Calu3 (cell line): ENCODE measurements around the gene PTPRZ1. TPM values are rescaled to one million over a fixed set of nuclear protein-coding genes. Genes with fewer than 3 reads are reported as not detected.

ENCODE experiments used
- BruUV-seq: library from RNA; stranded (reverse); fragments of 400-500 nt; replicated peaks from 2 replicates; lab custom pipeline; 2021; lab: Mats Ljungman, UMichigan
- CTCF ChIA-PET: fragments of 300-600 bp; sonication (Branson Sonifier 250); formaldehyde crosslinking; loops from one replicate; lab custom pipeline; 2022; ENCODE audit warnings: antibody characterized with exemption; lab: Charles Lee
- DNase-seq: peaks from one replicate; pipeline ENCODE4 v3.0.0; 2022
- H3K27ac Mint-ChIP-seq: one replicate; pipeline ENCODE4 v1.8.0; 2022; ENCODE audit warnings: mixed read lengths; ENCODE audit not compliant: unreplicated experiment
- H3K27me3 Mint-ChIP-seq: one replicate; pipeline ENCODE4 v1.8.0; 2022; ENCODE audit warnings: mixed read lengths; ENCODE audit not compliant: unreplicated experiment
- H3K36me3 Mint-ChIP-seq: one replicate; pipeline ENCODE4 v1.8.0; 2022; ENCODE audit warnings: mild to moderate bottlenecking, moderate library complexity, mixed read lengths; ENCODE audit not compliant: insufficient read depth, unreplicated experiment
- H3K4me1 Mint-ChIP-seq: one replicate; pipeline ENCODE4 v1.8.0; 2022; ENCODE audit warnings: mild to moderate bottlenecking, low read depth, mixed read lengths; ENCODE audit not compliant: unreplicated experiment
- H3K4me3 Mint-ChIP-seq: one replicate; pipeline ENCODE4 v1.8.0; 2022; ENCODE audit warnings: mild to moderate bottlenecking, low read depth, moderate library complexity, mixed read lengths; ENCODE audit not compliant: unreplicated experiment
- H3K9me3 Mint-ChIP-seq: one replicate; pipeline ENCODE4 v1.8.0; 2022; ENCODE audit warnings: low read depth, mixed read lengths; ENCODE audit not compliant: unreplicated experiment
- CTCF ChIP-seq: fragments of 200-600 bp; IDR thresholded peaks from one replicate; pipeline ENCODE4 v1.8.0; 2022; ENCODE audit warnings: antibody characterized with exemption; ENCODE audit not compliant: unreplicated experiment
- intact Hi-C: fragments of 100-400 bp; cut with micrococcal nuclease; formaldehyde crosslinking; loops from one replicate; pipeline ENCODE4 v1.10.0; 2022; ENCODE audit not compliant: unreplicated experiment
- total RNA-seq: library from RNA; stranded (reverse); gene quantifications from 2 replicates; pipeline ENCODE4 v1.2.3, GENCODE V29; 2022

Gene PTPRZ1
- total RNA-seq, 1 experiment from 2014 or later: 4.9 TPM

GRCh38 chr7:121873289-121874194 lies 581 bp downstream of the PTPRZ1 start:
- H3K4me3 Mint-ChIP-seq: peak overlapping the region; percentile 82
- H3K4me1 Mint-ChIP-seq: no peaks in the 10 kb centered on the region
- BruUV-seq: no TSS peak
- H3K27me3 Mint-ChIP-seq: peaks cover 14% of the 10 kb centered on the region
- no peak for TF ChIP-seq CTCF
- H3K9me3 Mint-ChIP-seq: no peaks in the 10 kb centered on the region
- peaks cover 16% of the 10 kb centered on the region for H3K36me3 Mint-ChIP-seq
- intact Hi-C loops: loop anchor here (10.0 kb wide), 2 partner anchors 129 to 269 kb away; no protein-coding TSS in a partner anchor
- CTCF ChIA-PET: interaction anchor here (1.2 kb wide), 1 partner anchor 268 kb away, joined by 4 read pairs; no protein-coding TSS in a partner anchor
- H3K27ac Mint-ChIP-seq: peak overlapping the region; percentile 9
- peak; percentile 9 for DNase-seq

DNA sequence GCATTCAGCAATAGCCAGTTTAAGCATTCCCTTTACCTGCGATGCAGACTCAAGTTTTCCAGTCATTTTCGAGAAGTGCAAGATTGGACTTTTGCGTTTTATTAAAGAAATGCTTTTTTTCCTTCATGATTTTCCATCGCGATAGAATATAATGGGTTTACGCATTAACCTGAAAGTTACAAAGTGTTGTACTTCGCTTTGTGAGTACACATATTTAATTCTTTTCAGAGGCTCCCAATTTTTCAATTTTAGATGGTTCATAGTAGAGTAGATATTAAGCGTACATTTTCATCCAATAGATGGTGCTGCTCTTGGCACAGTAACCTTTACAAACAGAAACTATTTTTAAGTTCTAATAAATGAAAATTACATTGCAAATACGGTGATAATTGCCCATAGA lies 1.3 kb downstream of the PTPRZ1 start:
- Mint-ChIP-seq H3K27ac (no peak overlapping the region), H3K4me1 (no peaks in the 10 kb centered on the region), H3K4me3 (peak overlapping the region; percentile 82), H3K36me3 (peaks cover 16% of the 10 kb centered on the region), H3K9me3 (no peaks in the 10 kb centered on the region), H3K27me3 (peaks cover 14% of the 10 kb centered on the region)
- BruUV-seq: TSS peak; percentile 18
- CTCF ChIA-PET: interaction anchor here (1.2 kb wide), 1 partner anchor 269 kb away, joined by 4 read pairs; no protein-coding TSS in a partner anchor
- intact Hi-C loops: loop anchor here (10.0 kb wide), 2 partner anchors 129 to 269 kb away; no protein-coding TSS in a partner anchor
- DNase-seq: no peak
- TF ChIP-seq CTCF: no peak

DNA sequence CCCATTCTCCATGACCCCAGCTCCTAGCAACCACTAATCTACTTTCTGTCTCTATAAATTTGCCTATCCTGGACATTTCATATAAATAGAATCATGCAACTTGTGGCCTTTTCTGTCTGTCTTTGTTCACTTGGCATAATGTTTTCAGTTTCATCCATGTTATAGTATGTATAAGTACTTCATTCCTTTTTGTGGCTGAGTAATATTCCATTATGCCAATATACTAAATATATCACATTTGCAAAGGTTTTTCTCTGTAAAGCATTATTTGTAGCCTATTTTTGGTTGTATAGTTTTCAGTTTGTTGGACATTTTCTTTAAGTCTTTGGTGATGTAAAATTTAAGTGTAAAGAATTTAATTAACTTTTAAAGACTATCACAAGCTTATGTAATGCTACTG lies 2.2 kb downstream of the PTPRZ1 start:
- CTCF ChIA-PET: no interaction called here
- TF ChIP-seq CTCF: no peak
- H3K27me3 Mint-ChIP-seq: peaks cover 12% of the 10 kb centered on the region

GRCh38 chr7:121876656-121877500 lies 3.9 kb downstream of the PTPRZ1 start:
- no peak overlapping the region for H3K4me3 Mint-ChIP-seq
- TF ChIP-seq CTCF: no peak
- DNase-seq: no peak
- no peaks in the 10 kb centered on the region for H3K9me3 Mint-ChIP-seq
- CTCF ChIA-PET: no interaction called here
- no peak overlapping the region for H3K27ac Mint-ChIP-seq
- no peaks in the 10 kb centered on the region for H3K4me1 Mint-ChIP-seq
- no peaks in the 10 kb centered on the region for H3K27me3 Mint-ChIP-seq
- intact Hi-C loops: loop anchor here (10.0 kb wide), 2 partner anchors 132 to 272 kb away; no protein-coding TSS in a partner anchor
- BruUV-seq: no TSS peak
- H3K36me3 Mint-ChIP-seq: peaks cover 16% of the 10 kb centered on the region

More for the DNA sequence above, 2.2 kb downstream of the PTPRZ1 start:
- Mint-ChIP-seq H3K27ac (no peak overlapping the region), H3K36me3 (peaks cover 16% of the 10 kb centered on the region), H3K9me3 (no peaks in the 10 kb centered on the region), H3K4me3 (no peak overlapping the region), H3K4me1 (no peaks in the 10 kb centered on the region)
- no TSS peak for BruUV-seq
- DNase-seq: no peak
- intact Hi-C loops: loop anchor here (10.0 kb wide), 2 partner anchors 130 to 270 kb away; no protein-coding TSS in a partner anchor
